Gastrocnemius medialis (tissue), 4 donors: ENCODE measurements around the gene OSBPL2. TPM values are rescaled to one million over a fixed set of nuclear protein-coding genes. Genes with fewer than 3 reads are reported as not detected.

Experiments
- ATAC-seq, 2 donors: fragments of 150-250 bp; one replicate each; pipeline ENCODE4 v1.9.1; 2016
- DNase-seq, 2 donors: peaks; one replicate each; pipeline ENCODE4 v3.0.0-alpha.2; 2019
- H3K27ac ChIP-seq, 4 donors: fragments of 200-600 bp; sonication (generic); 1 replicate in 1 of 4; 2 replicates in 3 of 4; pipeline ENCODE4 v1.5.1; 2016 to 2018; ENCODE audit warnings: mild to moderate bottlenecking in 2 of 4, moderate library complexity in 1 of 4
- H3K27me3 ChIP-seq, 3 donors: fragments of 200-600 bp; sonication (generic) in 2 of 3; 1 replicate in 1 of 3; 2 replicates in 2 of 3; pipeline versions ENCODE4 v1.5.1 to v1.6.0; 2016 to 2019; ENCODE audit warnings: mild to moderate bottlenecking in 1 of 3, moderate library complexity in 1 of 3
- H3K36me3 ChIP-seq, 2 donors: fragments of 200-600 bp; sonication (generic) in 1 of 2; one replicate each; pipeline ENCODE4 v1.5.1; 2017 to 2018
- H3K4me1 ChIP-seq, 2 donors: fragments of 200-600 bp; sonication (generic) in 1 of 2; one replicate each; pipeline ENCODE4 v1.5.1; 2016 to 2017; ENCODE audit warnings: mild to moderate bottlenecking in 2 of 2
- H3K4me3 ChIP-seq, 4 donors: fragments of 200-600 bp; sonication (generic) in 3 of 4; 1 replicate in 1 of 4; 2 replicates in 3 of 4; pipeline ENCODE4 v1.5.1; 2016 to 2019; ENCODE audit warnings: mild to moderate bottlenecking in 2 of 4
- H3K9me3 ChIP-seq, 3 donors: fragments of 200-600 bp; sonication (generic) in 2 of 3; 1 replicate in 1 of 3; 2 replicates in 2 of 3; pipeline ENCODE4 v1.5.1; 2016 to 2019
- POLR2A ChIP-seq, 2 donors: fragments of 450-650 bp; IDR thresholded peaks; one replicate each; pipeline ENCODE4 v1.6.1; 2017; ENCODE audit warnings: antibody characterized with exemption in 2 of 2, mild to moderate bottlenecking in 2 of 2, moderate library complexity in 2 of 2
- in situ Hi-C, 4 donors: fragments of 200-750 bp; cut with MboI; loops; one replicate each; pipeline versions ENCODE4 v1.15.0 to v1.8.0; 2017; ENCODE audit warnings: low sequenced_read_pairs in 4 of 4
- intact Hi-C: fragments of 100-400 bp; cut with DNase I; formaldehyde crosslinking; loops from one replicate; pipeline ENCODE4 v1.15.1; 2023; ENCODE audit warnings: low total_unique reads
- total RNA-seq, 4 donors: library from RNA; depleted of rRNA; stranded (reverse); fragments of >200 nt; gene quantifications; one replicate each; pipeline versions ENCODE4 v1.1.0 to v1.2.3, GENCODE V29; 2016
- TF ChIP-seq, protein P1 (sequence below), 5 experiments: fragments of 450-650 bp in 3 of 5; fragments of 200-600 bp in 2 of 5; sonication (generic) in 2 of 5; IDR thresholded peaks in 4 of 5; conservative IDR thresholded peaks in 1 of 5; 1 replicate in 4 of 5; 2 replicates in 1 of 5; pipeline ENCODE4 v1.5.1; 2016 to 2019; ENCODE audit warnings: antibody characterized with exemption in 5 of 5, mild to moderate bottlenecking in 3 of 5, moderate library complexity in 3 of 5

OSBPL2 gene
- total RNA-seq, 4 donors from 2014 or later, result 15.8 to 26.4 (median 19.6) TPM

DNA sequence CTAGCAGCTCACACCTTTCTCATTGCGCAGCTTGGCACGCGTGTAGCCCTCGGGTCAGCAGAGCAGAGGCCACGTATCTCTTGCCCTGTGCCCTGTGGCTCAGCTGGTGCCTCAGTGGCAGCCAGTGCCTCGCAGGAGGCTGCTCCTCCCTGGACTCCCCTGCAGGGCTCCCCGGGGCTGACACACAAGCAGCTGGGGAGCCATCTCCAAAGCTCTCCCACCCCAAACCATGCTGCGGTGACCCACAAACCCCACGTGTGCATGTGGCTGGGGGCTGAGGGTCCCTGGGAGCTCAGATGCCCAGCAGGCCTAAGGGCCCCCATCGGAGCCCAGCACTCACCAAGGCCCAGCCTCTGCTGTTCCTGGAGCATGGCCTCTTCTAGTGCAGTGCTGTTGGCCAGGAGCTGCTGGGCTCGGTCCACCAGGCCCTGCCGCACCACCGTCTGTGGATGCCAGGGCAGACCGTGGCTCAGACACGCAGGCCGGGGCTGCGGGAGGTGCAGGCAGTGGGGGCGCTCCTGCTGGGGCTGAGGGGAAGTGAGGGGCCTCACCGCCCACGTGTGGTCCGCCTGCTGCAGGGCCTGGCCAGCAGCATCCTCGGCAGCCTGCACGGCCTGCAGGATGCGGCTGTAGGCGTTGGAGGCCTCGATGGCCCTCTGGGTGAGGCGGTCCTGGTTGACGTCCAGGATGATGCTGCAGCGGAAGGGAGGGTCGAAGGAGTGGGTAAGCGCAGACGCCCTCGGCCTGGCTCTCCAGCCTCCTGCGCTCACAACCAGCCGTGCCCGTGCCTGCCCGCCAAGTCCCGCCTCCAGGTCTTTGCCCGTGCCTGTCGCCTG is 78.2 kb downstream of the OSBPL2 start:
- Histone ChIP-seq H3K4me3 (no peak overlapping the region), H3K4me1 (no peaks in the 10 kb centered on the region), H3K27me3 (no peaks in the 10 kb centered on the region), H3K9me3 (no peaks in the 10 kb centered on the region), H3K27ac (no peak overlapping the region), H3K36me3 (peaks cover 0 to 27% of the 10 kb centered on the region in 2 donors)
- TF ChIP-seq POLR2A (IDR thresholded peaks at IDR 0.05), result no peak
- TF ChIP-seq, protein P1, sequence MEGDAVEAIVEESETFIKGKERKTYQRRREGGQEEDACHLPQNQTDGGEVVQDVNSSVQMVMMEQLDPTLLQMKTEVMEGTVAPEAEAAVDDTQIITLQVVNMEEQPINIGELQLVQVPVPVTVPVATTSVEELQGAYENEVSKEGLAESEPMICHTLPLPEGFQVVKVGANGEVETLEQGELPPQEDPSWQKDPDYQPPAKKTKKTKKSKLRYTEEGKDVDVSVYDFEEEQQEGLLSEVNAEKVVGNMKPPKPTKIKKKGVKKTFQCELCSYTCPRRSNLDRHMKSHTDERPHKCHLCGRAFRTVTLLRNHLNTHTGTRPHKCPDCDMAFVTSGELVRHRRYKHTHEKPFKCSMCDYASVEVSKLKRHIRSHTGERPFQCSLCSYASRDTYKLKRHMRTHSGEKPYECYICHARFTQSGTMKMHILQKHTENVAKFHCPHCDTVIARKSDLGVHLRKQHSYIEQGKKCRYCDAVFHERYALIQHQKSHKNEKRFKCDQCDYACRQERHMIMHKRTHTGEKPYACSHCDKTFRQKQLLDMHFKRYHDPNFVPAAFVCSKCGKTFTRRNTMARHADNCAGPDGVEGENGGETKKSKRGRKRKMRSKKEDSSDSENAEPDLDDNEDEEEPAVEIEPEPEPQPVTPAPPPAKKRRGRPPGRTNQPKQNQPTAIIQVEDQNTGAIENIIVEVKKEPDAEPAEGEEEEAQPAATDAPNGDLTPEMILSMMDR (IDR thresholded peaks at IDR 0.05 in 4 of 5, conservative IDR thresholded peaks at IDR 0.05 in 1 of 5), result no peak
- in situ Hi-C loops (no loop called here), intact Hi-C loops (no loop called here)
- no peak for DNase-seq
- no peak for ATAC-seq

DNA sequence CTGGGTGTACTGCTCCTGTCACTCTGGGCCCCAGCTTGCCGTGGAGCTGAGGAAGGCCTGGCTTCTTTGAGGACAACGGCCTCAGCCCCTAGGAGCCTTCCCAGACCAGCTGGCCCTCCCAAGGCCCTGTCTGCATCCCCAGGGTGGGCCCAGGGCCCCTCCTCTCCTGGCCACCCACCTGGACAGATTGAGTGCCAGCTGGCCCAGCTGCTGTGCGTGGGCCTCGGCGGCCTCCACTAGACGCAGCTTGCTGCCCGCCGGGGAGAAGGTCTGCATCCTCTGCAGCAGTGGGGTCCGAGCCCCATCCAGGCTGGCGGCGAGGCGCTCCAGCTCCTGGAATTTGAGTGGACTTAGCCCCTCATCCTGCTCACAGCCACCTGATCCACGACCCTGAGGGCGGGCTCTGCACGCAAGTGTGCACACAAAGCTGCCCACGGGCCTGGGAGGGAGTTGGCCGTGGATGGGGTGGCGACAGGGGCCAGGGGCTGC is 78.9 kb downstream of the OSBPL2 start:
- ATAC-seq (no peak), DNase-seq (no peak)
- H3K27ac ChIP-seq, result no peak overlapping the region
- H3K4me3 ChIP-seq, result no peak overlapping the region
- no peaks in the 10 kb centered on the region for H3K4me1 ChIP-seq
- H3K36me3 ChIP-seq, result peaks cover 0 to 24% of the 10 kb centered on the region in 2 donors
- TF ChIP-seq, protein P1 (IDR thresholded peaks at IDR 0.05 in 4 of 5, conservative IDR thresholded peaks at IDR 0.05 in 1 of 5), result no peak
- no peak for TF ChIP-seq POLR2A (IDR thresholded peaks at IDR 0.05)
- no peaks in the 10 kb centered on the region for H3K27me3 ChIP-seq
- in situ Hi-C loops, result no loop called here
- H3K9me3 ChIP-seq, result no peaks in the 10 kb centered on the region
- intact Hi-C loops, result no loop called here

DNA sequence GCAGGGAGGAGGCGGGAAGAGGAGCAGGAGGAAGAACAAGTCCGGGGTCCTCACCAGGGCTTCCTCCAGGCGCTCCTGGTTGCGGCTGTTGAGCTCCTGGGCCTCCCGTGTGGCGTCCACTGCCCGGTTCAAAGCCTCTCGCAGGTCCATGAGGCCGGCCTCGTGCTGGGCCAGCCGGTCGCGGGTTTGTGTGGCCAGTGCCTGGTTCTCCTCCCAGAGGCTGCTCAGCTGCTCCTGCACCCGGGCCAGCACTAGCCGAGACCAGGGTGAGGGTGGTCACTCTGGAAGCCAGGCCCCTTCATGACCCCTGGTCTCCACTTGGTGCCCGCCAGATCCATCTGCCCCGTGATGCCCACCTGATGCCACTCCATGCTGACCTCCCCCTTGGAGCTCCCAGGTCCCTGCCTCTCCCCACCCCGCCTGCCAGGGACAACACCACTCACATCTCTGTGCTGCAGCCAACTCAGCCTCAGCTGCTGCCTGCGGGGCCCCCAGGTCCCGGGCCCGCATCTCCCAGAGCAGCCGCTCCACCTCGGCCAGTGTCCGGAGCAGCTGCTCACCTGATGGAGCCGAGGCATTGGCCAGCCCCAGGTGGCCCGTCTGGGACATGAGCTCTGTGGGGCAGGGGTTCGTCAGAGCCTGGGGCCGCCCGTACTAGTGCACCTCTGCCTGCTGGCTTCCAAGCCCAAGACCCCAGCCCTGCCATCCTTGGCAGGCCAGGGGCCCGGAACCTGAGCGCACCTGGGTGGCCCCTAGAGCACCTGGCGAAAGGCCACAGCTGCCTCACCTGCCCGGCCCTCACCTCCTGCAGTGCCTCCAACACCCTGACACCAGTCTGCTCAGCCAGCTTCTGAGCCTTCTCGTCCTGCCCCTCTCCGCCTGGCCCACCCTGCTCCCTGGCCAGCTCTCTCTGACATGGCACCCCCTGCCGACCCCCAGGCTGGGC is 80.4 kb downstream of the OSBPL2 start:
- H3K27me3 ChIP-seq, result no peaks in the 10 kb centered on the region
- no peaks in the 10 kb centered on the region for H3K9me3 ChIP-seq
- H3K4me1 ChIP-seq, result no peaks in the 10 kb centered on the region
- in situ Hi-C loops (no loop called here), intact Hi-C loops (no loop called here)
- H3K4me3 ChIP-seq, result no peak overlapping the region
- ATAC-seq (no peak), DNase-seq (no peak)
- TF ChIP-seq, protein P1 (IDR thresholded peaks at IDR 0.05 in 4 of 5, conservative IDR thresholded peaks at IDR 0.05 in 1 of 5), result no peak
- TF ChIP-seq POLR2A (IDR thresholded peaks at IDR 0.05), result no peak
- no peak overlapping the region for H3K27ac ChIP-seq
- peaks cover 0 to 16% of the 10 kb centered on the region in 2 donors for H3K36me3 ChIP-seq

DNA sequence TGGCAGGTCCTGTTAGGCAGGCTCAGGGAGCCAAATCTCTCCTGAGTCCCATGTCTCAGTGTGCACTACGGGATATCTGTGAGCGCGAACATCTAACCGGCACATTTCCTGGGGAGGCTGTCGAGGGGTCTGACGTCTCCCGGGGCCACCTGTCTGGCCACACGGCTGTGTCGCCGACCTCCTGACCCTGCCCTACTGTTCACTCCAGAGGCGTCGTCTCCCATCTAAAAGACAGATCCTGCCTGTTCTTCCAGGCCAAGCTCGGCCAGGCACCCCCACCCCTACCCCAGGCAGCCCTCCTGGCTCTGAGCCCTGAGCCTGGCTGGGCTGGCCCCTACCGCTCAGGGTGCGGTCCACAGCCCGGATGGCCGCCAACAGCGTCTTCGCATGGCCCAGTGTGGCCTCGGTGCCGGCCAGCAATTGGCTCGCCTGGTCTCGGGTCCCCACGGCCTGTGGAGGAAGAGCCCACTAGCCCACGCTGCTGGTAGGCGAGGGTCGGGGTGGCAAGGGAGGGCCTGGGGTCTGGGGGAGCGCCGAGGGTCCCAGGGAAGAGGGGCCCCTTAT is 81.1 kb downstream of the OSBPL2 start:
- H3K27ac ChIP-seq, result no peak overlapping the region
- intact Hi-C loops, result no loop called here

More for the DNA sequence above, 81.1 kb downstream of the OSBPL2 start:
- Histone ChIP-seq H3K36me3 (peaks cover 0 to 17% of the 10 kb centered on the region in 2 donors), H3K27me3 (no peaks in the 10 kb centered on the region), H3K9me3 (no peaks in the 10 kb centered on the region), H3K4me1 (no peaks in the 10 kb centered on the region), H3K4me3 (no peak overlapping the region)
- in situ Hi-C loops, result no loop called here
- TF ChIP-seq POLR2A (IDR thresholded peaks at IDR 0.05), result no peak
- TF ChIP-seq, protein P1 (IDR thresholded peaks at IDR 0.05 in 4 of 5, conservative IDR thresholded peaks at IDR 0.05 in 1 of 5), result no peak
- DNase-seq (no peak), ATAC-seq (no peak)
